Sigmoid colon (tissue), 7 donors: ENCODE measurements around the gene LITAFD. TPM values are rescaled to one million over a fixed set of nuclear protein-coding genes. Genes with fewer than 3 reads are reported as not detected.

Experiments
- DNase-seq: peaks from one replicate; pipeline ENCODE4 v3.0.0-alpha.2; 2019
- H3K27ac ChIP-seq, 4 donors: fragments of 200-600 bp; sonication (generic); one replicate each; pipeline ENCODE4 v1.5.1; 2016 to 2019; ENCODE audit warnings: mild to moderate bottlenecking in 1 of 4
- H3K27me3 ChIP-seq, 3 donors: fragments of 200-600 bp; sonication (generic); one replicate each; pipeline ENCODE4 v1.5.1; 2019; ENCODE audit warnings: mild to moderate bottlenecking in 1 of 3
- H3K36me3 ChIP-seq, 4 donors: fragments of 200-600 bp; sonication (generic); one replicate each; pipeline ENCODE4 v1.5.1; 2016 to 2019
- H3K4me1 ChIP-seq, 4 donors: fragments of 200-600 bp; sonication (generic); one replicate each; pipeline ENCODE4 v1.5.1; 2017 to 2019
- H3K4me3 ChIP-seq, 4 donors: fragments of 200-600 bp; sonication (generic); one replicate each; pipeline ENCODE4 v1.5.1; 2017 to 2019; ENCODE audit warnings: mild to moderate bottlenecking in 2 of 4, moderate library complexity in 1 of 4
- H3K9me3 ChIP-seq, 4 donors: fragments of 200-600 bp in 3 of 4; sonication (generic) in 3 of 4; one replicate each; pipeline versions ENCODE4 v1.5.1 to v1.6.1; 2013 to 2019
- EP300 ChIP-seq, 4 donors: sonication (generic); formaldehyde crosslinking; IDR thresholded peaks; one replicate each; pipeline ENCODE4 v1.6.1; 2017; ENCODE audit warnings: antibody characterized with exemption in 4 of 4
- POLR2A ChIP-seq, 2 donors: fragments of 450-650 bp; IDR thresholded peaks; one replicate each; pipeline ENCODE4 v1.6.1; 2016; ENCODE audit warnings: antibody characterized with exemption in 2 of 2, mild to moderate bottlenecking in 2 of 2, moderate library complexity in 2 of 2
- POLR2AphosphoS5 ChIP-seq, 4 donors: sonication (generic); formaldehyde crosslinking; IDR thresholded peaks; one replicate each; pipeline ENCODE4 v1.6.1; 2017; ENCODE audit warnings: antibody characterized with exemption in 4 of 4
- WGBS, 2 donors: extraction: QIAGEN DNeasy Blood & Tissue Kit; methylation state at CpG; one replicate each; pipeline ENCODE4 v1.1.7; 2013; 5-methylcytosine and 5-hydroxymethylcytosine counted together
- intact Hi-C: fragments of 100-400 bp; cut with DNase I; formaldehyde crosslinking; loops from one replicate; pipeline ENCODE4 v1.15.1; 2023
- polyA plus RNA-seq, 3 donors: library from polyadenylated mRNA; stranded (reverse); fragments of 200-250 nt; gene quantifications; one replicate each; pipeline ENCODE4 v1.2.3, GENCODE V29; 2013
- total RNA-seq, 4 donors: library from RNA; depleted of rRNA; stranded (reverse); fragments of >200 nt; gene quantifications; one replicate each; pipeline ENCODE4 v1.1.0, GENCODE V29; 2016
- TF ChIP-seq, protein P1 (sequence below), 4 experiments: fragments of 450-650 bp in 3 of 4; fragments of 200-600 bp in 1 of 4; IDR thresholded peaks; one replicate each; pipeline ENCODE4 v1.5.1; 2016 to 2019; ENCODE audit warnings: antibody characterized with exemption in 4 of 4, mild to moderate bottlenecking in 3 of 4, moderate library complexity in 2 of 4
- donor health status: healthy with polysubstance abuse.
- donor health status: Bipolar disorder and iron deficiency.
- donor health status: healthy.

The LITAFD gene
- total and polyA plus RNA-seq, 7 donors: not detected

DNA sequence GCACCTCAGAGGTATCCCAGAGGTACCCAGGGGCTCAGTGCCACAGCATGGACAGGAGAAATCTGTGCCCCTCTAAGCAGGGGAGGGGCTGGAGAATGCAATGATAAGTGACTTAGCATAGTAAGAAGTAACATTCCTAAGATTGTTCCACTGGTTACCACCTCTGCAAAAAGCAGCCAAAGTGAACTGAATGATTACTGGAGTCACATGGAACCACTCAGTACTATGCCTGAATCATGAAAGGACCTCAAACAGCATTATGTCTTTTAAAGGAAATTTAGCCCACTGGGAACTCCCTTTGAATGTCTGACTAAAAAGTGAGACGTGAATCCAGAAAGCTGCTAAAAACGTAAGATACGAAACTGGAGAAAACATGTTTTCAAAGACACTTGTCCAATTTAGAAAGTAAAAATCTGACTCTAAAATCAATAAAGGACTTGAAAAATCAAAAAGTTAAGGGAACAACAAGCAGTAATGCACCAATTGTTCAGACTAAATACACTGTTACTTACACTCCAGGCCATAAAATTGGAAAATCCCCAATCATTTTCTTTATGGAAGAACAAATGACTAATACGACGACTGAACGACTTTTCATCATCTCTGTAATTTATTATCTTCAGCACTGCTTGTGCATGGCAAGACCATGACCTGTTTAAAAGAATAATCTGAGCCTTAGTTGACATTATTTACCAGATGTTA is 38.6 kb downstream of the LITAFD start:
- H3K27ac ChIP-seq: no peak overlapping the region
- WGBS, 2 donors: 81 to 83% methylated on average over 6 of the region's 6 CpGs
- H3K36me3 ChIP-seq: peaks cover 0 to 73% (median 38%) of the 10 kb centered on the region in 4 donors
- intact Hi-C loops: no loop called here
- TF ChIP-seq POLR2A (IDR thresholded peaks at IDR 0.05) (no peak), POLR2AphosphoS5 (IDR thresholded peaks at IDR 0.05) (no peak), EP300 (IDR thresholded peaks at IDR 0.05) (no peak)
- TF ChIP-seq, protein P1, sequence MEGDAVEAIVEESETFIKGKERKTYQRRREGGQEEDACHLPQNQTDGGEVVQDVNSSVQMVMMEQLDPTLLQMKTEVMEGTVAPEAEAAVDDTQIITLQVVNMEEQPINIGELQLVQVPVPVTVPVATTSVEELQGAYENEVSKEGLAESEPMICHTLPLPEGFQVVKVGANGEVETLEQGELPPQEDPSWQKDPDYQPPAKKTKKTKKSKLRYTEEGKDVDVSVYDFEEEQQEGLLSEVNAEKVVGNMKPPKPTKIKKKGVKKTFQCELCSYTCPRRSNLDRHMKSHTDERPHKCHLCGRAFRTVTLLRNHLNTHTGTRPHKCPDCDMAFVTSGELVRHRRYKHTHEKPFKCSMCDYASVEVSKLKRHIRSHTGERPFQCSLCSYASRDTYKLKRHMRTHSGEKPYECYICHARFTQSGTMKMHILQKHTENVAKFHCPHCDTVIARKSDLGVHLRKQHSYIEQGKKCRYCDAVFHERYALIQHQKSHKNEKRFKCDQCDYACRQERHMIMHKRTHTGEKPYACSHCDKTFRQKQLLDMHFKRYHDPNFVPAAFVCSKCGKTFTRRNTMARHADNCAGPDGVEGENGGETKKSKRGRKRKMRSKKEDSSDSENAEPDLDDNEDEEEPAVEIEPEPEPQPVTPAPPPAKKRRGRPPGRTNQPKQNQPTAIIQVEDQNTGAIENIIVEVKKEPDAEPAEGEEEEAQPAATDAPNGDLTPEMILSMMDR (IDR thresholded peaks at IDR 0.05): no peak
- no peaks in the 10 kb centered on the region for H3K27me3 ChIP-seq
- H3K9me3 ChIP-seq: no peaks in the 10 kb centered on the region
- peaks cover 0 to 8% (median 0%) of the 10 kb centered on the region in 4 donors for H3K4me1 ChIP-seq
- no peak overlapping the region for H3K4me3 ChIP-seq
- DNase-seq: no peak

GRCh38 chr16:8921347-8921984 is 39.3 kb downstream of the LITAFD start:
- H3K4me3 ChIP-seq: no peak overlapping the region
- peaks cover 0 to 8% (median 0%) of the 10 kb centered on the region in 4 donors for H3K4me1 ChIP-seq
- H3K27me3 ChIP-seq: no peaks in the 10 kb centered on the region
- H3K27ac ChIP-seq: no peak overlapping the region
- intact Hi-C loops: no loop called here
- no peaks in the 10 kb centered on the region for H3K9me3 ChIP-seq
- no peak for DNase-seq
- H3K36me3 ChIP-seq: peaks cover 0 to 69% (median 34%) of the 10 kb centered on the region in 4 donors
- TF ChIP-seq POLR2AphosphoS5 (IDR thresholded peaks at IDR 0.05) (no peak), POLR2A (IDR thresholded peaks at IDR 0.05) (no peak), EP300 (IDR thresholded peaks at IDR 0.05) (no peak)
- TF ChIP-seq, protein P1 (IDR thresholded peaks at IDR 0.05): no peak
- WGBS, 2 donors: 88 to 89% methylated on average over 10 of the region's 10 CpGs

DNA sequence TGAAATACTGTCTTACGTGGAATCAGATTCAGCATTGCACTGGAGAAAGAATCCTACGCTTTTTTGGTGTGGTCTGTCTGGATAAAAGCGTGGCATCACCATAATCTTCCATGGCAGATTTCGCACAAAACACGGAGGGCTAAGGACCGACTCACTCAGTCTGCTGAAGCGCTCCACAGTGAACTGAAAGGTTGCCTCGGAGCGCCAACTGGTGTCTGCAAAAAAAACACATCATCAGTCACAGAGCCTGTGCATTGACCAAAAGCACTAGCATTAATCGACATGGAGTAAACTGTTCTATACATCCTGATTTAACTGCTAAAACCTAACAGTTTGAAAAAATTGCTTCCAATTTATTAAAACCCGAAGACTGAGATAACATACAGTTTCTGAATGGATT is 41.0 kb downstream of the LITAFD start:
- 73 to 87% methylated on average over 11 of the region's 11 CpGs for WGBS, 2 donors
- TF ChIP-seq, protein P1 (IDR thresholded peaks at IDR 0.05): no peak
- TF ChIP-seq POLR2A (IDR thresholded peaks at IDR 0.05) (no peak), EP300 (IDR thresholded peaks at IDR 0.05) (no peak), POLR2AphosphoS5 (IDR thresholded peaks at IDR 0.05) (no peak)
- Histone ChIP-seq H3K27me3 (no peaks in the 10 kb centered on the region), H3K4me1 (peaks cover 0 to 8% (median 0%) of the 10 kb centered on the region in 4 donors), H3K4me3 (no peak overlapping the region), H3K27ac (no peak overlapping the region), H3K36me3 (peaks cover 0 to 69% (median 32%) of the 10 kb centered on the region in 4 donors), H3K9me3 (no peaks in the 10 kb centered on the region)
- intact Hi-C loops: no loop called here
- DNase-seq: no peak

DNA sequence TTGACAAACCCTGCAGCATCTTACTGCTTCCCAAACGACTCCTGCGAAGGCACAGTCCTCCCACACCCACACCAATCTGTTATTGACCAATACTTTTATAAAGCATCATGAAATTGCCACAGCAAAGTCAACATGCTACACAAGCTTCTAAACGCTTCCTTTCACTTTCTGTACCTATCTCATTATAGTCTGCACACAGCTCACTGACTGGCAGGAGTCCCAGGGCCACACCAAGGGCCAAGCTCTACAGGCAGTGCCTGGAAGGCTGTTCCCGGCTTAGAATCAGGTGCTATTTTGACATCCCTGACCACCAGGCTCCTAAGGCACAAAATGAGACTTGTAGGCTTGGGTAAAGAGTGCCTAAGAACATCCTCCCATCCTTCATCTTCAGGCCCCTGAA is 42.1 kb downstream of the LITAFD start:
- H3K27me3 ChIP-seq: no peaks in the 10 kb centered on the region
- H3K27ac ChIP-seq: no peak overlapping the region
- peaks cover 0 to 8% (median 0%) of the 10 kb centered on the region in 4 donors for H3K4me1 ChIP-seq
- no peak for DNase-seq
- WGBS, 2 donors: 10 to 56% methylated on average over 4 of the region's 4 CpGs
- H3K4me3 ChIP-seq: no peak overlapping the region
- intact Hi-C loops: no loop called here
- TF ChIP-seq, protein P1 (IDR thresholded peaks at IDR 0.05): no peak
- TF ChIP-seq EP300 (IDR thresholded peaks at IDR 0.05) (no peak), POLR2A (IDR thresholded peaks at IDR 0.05) (no peak), POLR2AphosphoS5 (IDR thresholded peaks at IDR 0.05) (no peak)
- no peaks in the 10 kb centered on the region for H3K9me3 ChIP-seq
- H3K36me3 ChIP-seq: peaks cover 0 to 69% (median 30%) of the 10 kb centered on the region in 4 donors
